ENCODE measurements around the gene CCNB2. TPM values are rescaled to one million over a fixed set of nuclear protein-coding genes. Genes with fewer than 3 reads are reported as not detected.

CCNB2 gene
- polyA plus RNA-seq, 1 donor = 20.7 TPM

- Histone ChIP-seq H3K36me3 (ENCODE audit: control insufficient read depth, insufficient read depth, low read length) (peaks cover 45% of the 10 kb centered on the region), H3K9me3 (ENCODE audit: control insufficient read depth, low read depth, low read length) (no peaks in the 10 kb centered on the region), H3K27ac (ENCODE audit: low read length) (no peak overlapping the region), H3K4me3 (ENCODE audit: low read length) (no peak overlapping the region), H3K27me3 (ENCODE audit: control insufficient read depth, insufficient read depth, low read length) (no peaks in the 10 kb centered on the region), H3K4me1 (ENCODE audit: control insufficient read depth, insufficient read depth, low read length) (peaks cover 7% of the 10 kb centered on the region)
- DNase-seq = no peak
- WGBS (ENCODE audit: insufficient coverage, low lambda C conversion rate) = 100% methylated on average over 4 of the region's 5 CpGs
These were observed 68.2 kb downstream of the CCNB2 start for GRCh38 chr15:59173194-59173593.

- peak overlapping the region; percentile 34 for H3K27ac ChIP-seq (ENCODE audit: low read length)
- no peaks in the 10 kb centered on the region for H3K9me3 ChIP-seq (ENCODE audit: control insufficient read depth, low read depth, low read length)
- DNase-seq = no peak
- peaks cover 56% of the 10 kb centered on the region for H3K36me3 ChIP-seq (ENCODE audit: control insufficient read depth, insufficient read depth, low read length)
- no peaks in the 10 kb centered on the region for H3K27me3 ChIP-seq (ENCODE audit: control insufficient read depth, insufficient read depth, low read length)
- 85% methylated on average over 7 of the region's 12 CpGs for WGBS (ENCODE audit: insufficient coverage, low lambda C conversion rate)
- no peak overlapping the region for H3K4me3 ChIP-seq (ENCODE audit: low read length)
- H3K4me1 ChIP-seq (ENCODE audit: control insufficient read depth, insufficient read depth, low read length) = peaks cover 7% of the 10 kb centered on the region
These were observed 69.3 kb downstream of the CCNB2 start for GRCh38 chr15:59174151-59174834.

Other genes starting within 250 kb of the CCNB2 start
- gene SLTM, start 171.5 kb upstream of the CCNB2 start, polyA plus RNA-seq = 92.9 TPM
- 30.7 TPM for gene RNF111, start 117.5 kb upstream of the CCNB2 start, polyA plus RNA-seq
- gene LDHAL6B, start 101.7 kb downstream of the CCNB2 start, polyA plus RNA-seq = 0.57 TPM